Measurements from ENCODE around the gene PRUNE1.

DNA sequence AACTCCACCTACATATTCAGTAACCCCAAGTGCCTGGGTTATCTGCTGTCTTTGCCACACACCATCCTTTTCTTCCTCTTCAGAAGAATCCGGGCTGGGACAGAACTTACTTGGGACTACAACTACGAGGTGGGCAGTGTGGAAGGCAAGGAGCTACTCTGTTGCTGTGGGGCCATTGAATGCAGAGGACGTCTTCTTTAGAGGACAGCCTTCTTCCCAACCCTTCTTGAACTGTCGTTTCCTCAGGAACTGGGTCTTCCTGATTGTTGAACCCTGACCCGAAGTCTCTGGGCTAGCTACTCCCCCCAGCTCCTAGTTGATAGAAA lies 44.1 kb upstream of the PRUNE1 start:
- no peak for TF ChIP-seq EZH2phosphoT487 (conservative IDR thresholded peaks at IDR 0.05; ENCODE audit: low read length)
- TF ChIP-seq, protein P1, sequence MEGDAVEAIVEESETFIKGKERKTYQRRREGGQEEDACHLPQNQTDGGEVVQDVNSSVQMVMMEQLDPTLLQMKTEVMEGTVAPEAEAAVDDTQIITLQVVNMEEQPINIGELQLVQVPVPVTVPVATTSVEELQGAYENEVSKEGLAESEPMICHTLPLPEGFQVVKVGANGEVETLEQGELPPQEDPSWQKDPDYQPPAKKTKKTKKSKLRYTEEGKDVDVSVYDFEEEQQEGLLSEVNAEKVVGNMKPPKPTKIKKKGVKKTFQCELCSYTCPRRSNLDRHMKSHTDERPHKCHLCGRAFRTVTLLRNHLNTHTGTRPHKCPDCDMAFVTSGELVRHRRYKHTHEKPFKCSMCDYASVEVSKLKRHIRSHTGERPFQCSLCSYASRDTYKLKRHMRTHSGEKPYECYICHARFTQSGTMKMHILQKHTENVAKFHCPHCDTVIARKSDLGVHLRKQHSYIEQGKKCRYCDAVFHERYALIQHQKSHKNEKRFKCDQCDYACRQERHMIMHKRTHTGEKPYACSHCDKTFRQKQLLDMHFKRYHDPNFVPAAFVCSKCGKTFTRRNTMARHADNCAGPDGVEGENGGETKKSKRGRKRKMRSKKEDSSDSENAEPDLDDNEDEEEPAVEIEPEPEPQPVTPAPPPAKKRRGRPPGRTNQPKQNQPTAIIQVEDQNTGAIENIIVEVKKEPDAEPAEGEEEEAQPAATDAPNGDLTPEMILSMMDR (IDR thresholded peaks at IDR 0.05; ENCODE audit: insufficient read depth, low read length, poor library complexity, severe bottlenecking) = no peak

Data from SU-DHL-6 (cell line).